G401.6 (cell line): Measurements from ENCODE around the gene TNS3.
"Not testable (repeated sequence)": the region's sequence is repeated elsewhere in the genome, so short reads cannot be mapped to it uniquely, and the experiment has no call there.

Source experiments
- FAIRE-seq: peaks from 2 replicates; lab custom pipeline; 2012; peaks lifted over from hg19 to GRCh38; lab: Jason Lieb, UNC

The TNS3 gene

GRCh38 chr7:47559306-47560220, 22.3 kb downstream of the TNS3 start:
- no peak for FAIRE-seq

- no peak for FAIRE-seq
Observed at GRCh38 chr7:47557694-47558670, 23.9 kb downstream of the TNS3 start.

- FAIRE-seq: no peak
Observed at GRCh38 chr7:47557317-47557693, 24.6 kb downstream of the TNS3 start.

- no peak for FAIRE-seq
Observed at GRCh38 chr7:47556511-47557180, 25.3 kb downstream of the TNS3 start.

- no peak for FAIRE-seq
Observed at GRCh38 chr7:47553309-47553708, 28.6 kb downstream of the TNS3 start.

GRCh38 chr7:47552621-47553020, 29.3 kb downstream of the TNS3 start:
- no peak for FAIRE-seq

GRCh38 chr7:47551668-47552440, 30.1 kb downstream of the TNS3 start:
- no peak for FAIRE-seq

GRCh38 chr7:47550788-47551470, 31.0 kb downstream of the TNS3 start:
- FAIRE-seq: no peak

GRCh38 chr7:47549916-47550315, 32.0 kb downstream of the TNS3 start:
- no peak for FAIRE-seq

- no peak for FAIRE-seq
Observed at GRCh38 chr7:47549397-47549796, 32.5 kb downstream of the TNS3 start.

GRCh38 chr7:47548546-47548945, 33.4 kb downstream of the TNS3 start:
- no peak for FAIRE-seq

GRCh38 chr7:47546733-47547494, 35.0 kb downstream of the TNS3 start:
- no peak for FAIRE-seq

- FAIRE-seq: no peak
Observed at GRCh38 chr7:47546171-47546570, 35.7 kb downstream of the TNS3 start.

- no peak for FAIRE-seq
Observed at GRCh38 chr7:47544416-47544815, 37.5 kb downstream of the TNS3 start.

- no peak for FAIRE-seq
Observed at GRCh38 chr7:47543714-47544113, 38.2 kb downstream of the TNS3 start.

GRCh38 chr7:47543056-47543455, 38.9 kb downstream of the TNS3 start:
- no peak for FAIRE-seq

- no peak for FAIRE-seq
Observed at GRCh38 chr7:47542051-47542450, 39.9 kb downstream of the TNS3 start.

GRCh38 chr7:47541485-47541884, 40.4 kb downstream of the TNS3 start:
- not testable (repeated sequence) for FAIRE-seq

- FAIRE-seq: no peak
Observed at GRCh38 chr7:47540387-47541350, 41.2 kb downstream of the TNS3 start.
